HepG2 (cell line): ENCODE measurements around the gene ARFGEF3. TPM values are rescaled to one million over a fixed set of nuclear protein-coding genes. Genes with fewer than 3 reads are reported as not detected.

Experiments used
- ATAC-seq: fragments of 200-7000 bp; cut with Tn5 transposase; 3 replicates; pipeline ENCODE4 v1.9.1; 2020; ENCODE audit warnings: mild to moderate bottlenecking, moderate library complexity
- BruUV-seq: library from RNA; stranded (reverse); fragments of 400-500 nt; replicated peaks from 2 replicates; lab custom pipeline; 2021; lab: Mats Ljungman, UMichigan
- CTCF ChIA-PET: fragments of 300-600 bp; formaldehyde crosslinking; extraction: SDS; loops from one replicate; lab custom pipeline; 2021; ENCODE audit warnings: low total read pairs, inconsistent platforms, low intra/inter-chr PET ratio; lab: Yijun Ruan, JAX
- POLR2A ChIA-PET: fragments of 350-600 bp; sonication (Branson Sonifier 250); formaldehyde crosslinking; loops from one replicate; lab custom pipeline; 2020; ENCODE audit warnings: antibody characterized with exemption, inconsistent platforms; lab: Yijun Ruan, JAX
- DNase-seq: peaks from one replicate; pipeline ENCODE4 v3.0.0-alpha.2; 2015; ENCODE audit warnings: low spot score
- FAIRE-seq: peaks from 3 replicates; lab custom pipeline; 2011; peaks lifted over from hg19 to GRCh38; lab: Jason Lieb, UNC
- H2AFZ ChIP-seq: one replicate; pipeline ENCODE4 v1.6.1; 2011; ENCODE audit warnings: low read length, inconsistent platforms
- H3K27ac ChIP-seq: fragments of 300-600 bp; 3 replicates; pipeline ENCODE4 v1.8.0; 2011; ENCODE audit warnings: mixed run types, mild to moderate bottlenecking, mixed read lengths, low read length, inconsistent platforms; ENCODE audit not compliant: insufficient read depth; ENCODE audit errors: extremely low read length
- H3K27me3 ChIP-seq, 2 experiments: fragments of 200-600 bp in 1 of 2; 2 replicates in 1 of 2; 3 replicates in 1 of 2; pipeline versions ENCODE4 v1.6.0 to v1.8.0; 2011; ENCODE audit warnings: low read length in 2 of 2, mild to moderate bottlenecking in 2 of 2, moderate library complexity in 2 of 2, inconsistent platforms in 1 of 2; ENCODE audit not compliant: insufficient read depth in 2 of 2, control insufficient read depth in 1 of 2
- H3K36me3 ChIP-seq, 2 experiments: fragments of 200-600 bp in 1 of 2; replicated peaks in 1 of 2; 2 replicates in 1 of 2; 3 replicates in 1 of 2; pipeline versions ENCODE4 v1.5.1 to v1.8.0; 2011; ENCODE audit warnings: low read length in 2 of 2, inconsistent platforms in 1 of 2; ENCODE audit not compliant: insufficient read depth in 2 of 2, control insufficient read depth in 1 of 2
- H3K4me1 ChIP-seq: 2 replicates; pipeline ENCODE4 v1.5.1; 2012; ENCODE audit warnings: low read length, inconsistent platforms; ENCODE audit not compliant: insufficient read depth
- H3K4me2 ChIP-seq: 2 replicates; pipeline ENCODE4 v1.6.0; 2011; ENCODE audit warnings: low read depth, low read length, inconsistent platforms
- H3K4me3 ChIP-seq, 3 experiments: fragments of 200-600 bp in 1 of 3; sonication (generic), shearing (Covaris generic) in 1 of 3; replicated peaks in 1 of 3; 2 replicates each; pipeline ENCODE4 v1.5.1; 2011 to 2016; ENCODE audit warnings: low read length in 3 of 3, inconsistent platforms in 2 of 3, low read depth in 2 of 3, mild to moderate bottlenecking in 2 of 3, control low read depth in 1 of 3, mixed read lengths in 1 of 3; ENCODE audit not compliant: insufficient read depth in 1 of 3
- H3K79me2 ChIP-seq: one replicate; pipeline ENCODE4 v1.6.1; 2011; ENCODE audit warnings: low read length, inconsistent platforms; ENCODE audit not compliant: insufficient read depth
- H3K9ac ChIP-seq: 2 replicates; pipeline ENCODE4 v1.6.0; 2011; ENCODE audit warnings: mild to moderate bottlenecking, low read depth, low read length, inconsistent platforms; ENCODE audit not compliant: insufficient read depth
- H3K9me3 ChIP-seq: 2 replicates; pipeline ENCODE4 v1.5.1; 2012; ENCODE audit warnings: mild to moderate bottlenecking, low read length
- H4K20me1 ChIP-seq: 2 replicates; pipeline ENCODE4 v1.6.0; 2011; ENCODE audit warnings: inconsistent platforms, mild to moderate bottlenecking, low read length, moderate library complexity; ENCODE audit not compliant: insufficient read depth
- KMT2B ChIP-seq: IDR thresholded peaks from 2 replicates; pipeline ENCODE4 v1.6.1; 2016; ENCODE audit warnings: missing genetic modification reagents, missing compliant biosample characterization
- PITX1 ChIP-seq: sonication (generic); formaldehyde crosslinking; IDR thresholded peaks from 2 replicates; pipeline ENCODE4 v1.5.1; 2020; ENCODE audit warnings: mild to moderate bottlenecking, missing genetic modification reagents
- SALL1 ChIP-seq: sonication (generic); formaldehyde crosslinking; IDR thresholded peaks from 2 replicates; pipeline ENCODE4 v1.8.0; 2022; ENCODE audit warnings: mild to moderate bottlenecking, missing genetic modification reagents
- TP53 ChIP-seq: sonication (generic); formaldehyde crosslinking; conservative IDR thresholded peaks from 2 replicates; pipeline ENCODE4 v1.4.0; 2020; ENCODE audit warnings: missing genetic modification reagents
- ZBTB40 ChIP-seq, 2 experiments: fragments of 450-650 bp in 1 of 2; sonication (generic) in 1 of 2; formaldehyde crosslinking in 1 of 2; IDR thresholded peaks; 2 replicates each; pipeline versions ENCODE4 v1.6.1 to v1.8.0; 2016 to 2022; ENCODE audit warnings: antibody characterized with exemption in 1 of 2, mild to moderate bottlenecking in 1 of 2, missing genetic modification reagents in 1 of 2
- ZFP36L2 ChIP-seq: sonication (generic); formaldehyde crosslinking; IDR thresholded peaks from 2 replicates; pipeline ENCODE4 v1.4.0; 2020; ENCODE audit warnings: missing genetic modification reagents
- ZIK1 ChIP-seq: sonication (generic); formaldehyde crosslinking; IDR thresholded peaks from 2 replicates; pipeline ENCODE4 v1.5.0; 2020; ENCODE audit warnings: mild to moderate bottlenecking, low read depth, missing genetic modification reagents, borderline replicate concordance
- in situ Hi-C: cut with HindIII; loops from 2 replicates; pipeline ENCODE4 v1.10.0; 2017; ENCODE audit warnings: low pct_unique_long_range_greater_than_20kb; ENCODE audit not compliant: extremely low pct_ligation_motif_present
- intact Hi-C: fragments of 100-400 bp; cut with micrococcal nuclease; formaldehyde crosslinking; loops from one replicate; pipeline ENCODE4 v1.10.0; 2022; ENCODE audit not compliant: unreplicated experiment
- polyA plus RNA-seq, 8 experiments: library from polyadenylated mRNA; depleted of rRNA in 3 of 8; stranded (reverse) in 7 of 8; unstranded in 1 of 8; fragments of >200 nt; fragmentation: Illumina TruSeq in 4 of 8; extraction: Trizol in 4 of 8; gene quantifications; 2 replicates each; pipeline versions ENCODE4 v1.2.1 to v1.2.3, GENCODE V29; 2011 to 2016; ENCODE audit warnings: low read depth in 4 of 8, missing spikeins in 1 of 8, mixed read lengths in 1 of 8; ENCODE audit not compliant: insufficient read depth in 1 of 8
- total RNA-seq, 5 experiments: library from RNA; depleted of rRNA; stranded (reverse); fragments of >200 nt; fragmentation: Illumina TruSeq; extraction: Trizol; gene quantifications; 2 replicates each; pipeline ENCODE4 v1.2.3, GENCODE V29; 2016; ENCODE audit warnings: low read depth in 1 of 5

The ARFGEF3 gene
- total and polyA plus RNA-seq, 2 of the 13 experiments (the other 11 are each of a cell fraction or from before 2014, with no cell fraction given) = 0.60 to 2.6 TPM

DNA sequence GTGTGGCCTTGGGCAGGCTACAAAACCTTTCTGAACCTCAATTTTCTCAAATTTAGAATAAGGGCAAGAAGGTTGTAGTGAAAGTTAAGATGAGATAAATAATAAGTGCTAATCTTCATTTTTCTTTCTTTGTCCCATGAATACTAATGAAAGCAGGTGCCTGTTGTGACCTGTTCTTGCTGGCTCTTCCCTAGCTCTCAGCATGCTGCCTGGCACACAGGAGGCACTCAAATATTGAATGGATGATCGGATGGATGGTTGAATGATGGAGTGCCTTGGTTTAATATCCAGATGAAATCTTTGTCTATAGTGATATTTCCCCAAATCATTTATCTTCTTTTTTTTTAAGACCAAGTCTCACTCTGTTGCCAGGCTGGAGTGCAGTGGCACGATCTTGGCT is 41.6 kb downstream of the ARFGEF3 start (continued):
- TF ChIP-seq TP53 (CRISPR knock-in tag) (no peak), ZFP36L2 (CRISPR knock-in tag) (no peak)
- TF ChIP-seq, all 625 proteins: peak for 0

GRCh38 chr6:138204303-138204702 is 42.6 kb downstream of the ARFGEF3 start:
- DNase-seq = no peak
- no peaks in the 10 kb centered on the region for H3K79me2 ChIP-seq
- intact Hi-C loops (no loop called here), in situ Hi-C loops (no loop called here)
- no peak for ATAC-seq
- H3K4me1 ChIP-seq = peaks cover 15% of the 10 kb centered on the region
- no peak overlapping the region for H3K27ac ChIP-seq
- H3K4me3 ChIP-seq = no peak overlapping the region
- no peak overlapping the region for H2AFZ ChIP-seq
- no peaks in the 10 kb centered on the region for H3K27me3 ChIP-seq
- no peak for FAIRE-seq
- H3K9me3 ChIP-seq = no peaks in the 10 kb centered on the region
- ChIA-PET CTCF (no interaction called here), POLR2A (no interaction called here)
- H3K4me2 ChIP-seq = no peak overlapping the region
- H3K9ac ChIP-seq = no peak overlapping the region
- no TSS peak for BruUV-seq
- H4K20me1 ChIP-seq = no peaks in the 10 kb centered on the region
- no peaks in the 10 kb centered on the region for H3K36me3 ChIP-seq
- TF ChIP-seq KMT2B (CRISPR knock-in tag) (no peak), ZIK1 (no peak), SALL1 (CRISPR knock-in tag) (no peak), PITX1 (CRISPR knock-in tag) (no peak), ZBTB40 (IDR thresholded peaks at IDR 0.05) (peak; percentile 60), ZBTB40 (CRISPR knock-in tag; IDR thresholded peaks at IDR 0.05) (peak; percentile 79; the same call in 1 of the 2 replicates)
